ENCODE measurements around the gene ATOSB. TPM values are rescaled to one million over a fixed set of nuclear protein-coding genes. Genes with fewer than 3 reads are reported as not detected.

Gene ATOSB
- total and polyA plus RNA-seq, 9 of the 15 experiments (the other 6 are each of a cell fraction or from before 2014, with no cell fraction given): 0.45 to 8.0 (median 4.2) TPM

- TF ChIP-seq NR4A1 (CRISPR knock-in tag; IDR thresholded peaks at IDR 0.05) (no peak), NR4A1 (tag; IDR thresholded peaks at IDR 0.05) (no peak), HMG20A (CRISPR knock-in tag; conservative IDR thresholded peaks at IDR 0.05) (no peak), GABPA (tag; conservative IDR thresholded peaks at IDR 0.05; ENCODE audit: low read depth) (peak; percentile 39), POLR2G (IDR thresholded peaks at IDR 0.05; ENCODE audit: low read depth, low read length) (peak; percentile 45; the same call in 1 of the 2 replicates), EP400 (IDR thresholded peaks at IDR 0.05) (peak; percentile 68), MGA (IDR thresholded peaks at IDR 0.05) (peak; percentile 84), E2F4 (CRISPR knock-in tag; IDR thresholded peaks at IDR 0.05; ENCODE audit: low read depth) (no peak), HDAC2 (IDR thresholded peaks at IDR 0.05) (peak; percentile 60; the same call in 1 of the 2 replicates), POLR2B (IDR thresholded peaks at IDR 0.05; ENCODE audit: low read depth, partially characterized antibody) (peak; percentile 37), PHF8 (IDR thresholded peaks at IDR 0.05; ENCODE audit: borderline replicate concordance, low read length) (peak; percentile 60; the same call in 1 of the 2 replicates), RBFOX2 (IDR thresholded peaks at IDR 0.05; ENCODE audit: low read depth, low read length) (peak; percentile 64), SIN3A (IDR thresholded peaks at IDR 0.05; ENCODE audit: borderline replicate concordance in 2 of 2, control insufficient read depth in 1 of 2, low read depth in 2 of 2, low read length in 2 of 2) (peak in 1 of 2 experiments; percentile 73; a peak in 2 of 4 replicates)
These were observed at the start of gene ATOSB (continued) for GRCh38 chr9:35115680-35116538.
